ENCODE data around the gene FNIP1. TPM values are rescaled to one million over a fixed set of nuclear protein-coding genes. Genes with fewer than 3 reads are reported as not detected.

The FNIP1 gene
- total RNA-seq, 4 donors from 2014 or later = 40.7 to 75.0 (median 62.8) TPM

DNA sequence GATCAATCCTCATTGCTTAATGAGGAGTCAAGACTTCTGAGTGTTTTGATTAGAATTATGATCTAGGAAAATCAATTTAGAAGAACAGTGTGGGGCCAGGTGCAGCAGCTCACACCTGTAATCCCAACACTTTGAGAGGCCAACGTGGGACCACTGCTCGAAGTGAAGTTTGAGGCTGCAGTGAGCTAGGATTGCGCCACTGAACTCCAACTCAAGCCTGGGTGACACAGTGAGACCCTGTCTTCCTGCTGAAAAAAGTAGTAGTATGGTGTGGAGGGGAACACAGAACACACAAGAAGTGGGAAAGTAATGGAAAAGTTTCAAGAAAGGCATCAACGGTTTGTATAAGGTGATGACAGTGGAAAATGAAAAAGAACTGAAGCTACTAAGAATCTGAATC, 9.1 kb downstream of the FNIP1 start:
- H3K4me3 ChIP-seq = no peak overlapping the region
- TF ChIP-seq EP300 (IDR thresholded peaks at IDR 0.05) (no peak), POLR2A (IDR thresholded peaks at IDR 0.05) (no peak), POLR2AphosphoS5 (IDR thresholded peaks at IDR 0.05) (no peak)
- TF ChIP-seq, protein P1, sequence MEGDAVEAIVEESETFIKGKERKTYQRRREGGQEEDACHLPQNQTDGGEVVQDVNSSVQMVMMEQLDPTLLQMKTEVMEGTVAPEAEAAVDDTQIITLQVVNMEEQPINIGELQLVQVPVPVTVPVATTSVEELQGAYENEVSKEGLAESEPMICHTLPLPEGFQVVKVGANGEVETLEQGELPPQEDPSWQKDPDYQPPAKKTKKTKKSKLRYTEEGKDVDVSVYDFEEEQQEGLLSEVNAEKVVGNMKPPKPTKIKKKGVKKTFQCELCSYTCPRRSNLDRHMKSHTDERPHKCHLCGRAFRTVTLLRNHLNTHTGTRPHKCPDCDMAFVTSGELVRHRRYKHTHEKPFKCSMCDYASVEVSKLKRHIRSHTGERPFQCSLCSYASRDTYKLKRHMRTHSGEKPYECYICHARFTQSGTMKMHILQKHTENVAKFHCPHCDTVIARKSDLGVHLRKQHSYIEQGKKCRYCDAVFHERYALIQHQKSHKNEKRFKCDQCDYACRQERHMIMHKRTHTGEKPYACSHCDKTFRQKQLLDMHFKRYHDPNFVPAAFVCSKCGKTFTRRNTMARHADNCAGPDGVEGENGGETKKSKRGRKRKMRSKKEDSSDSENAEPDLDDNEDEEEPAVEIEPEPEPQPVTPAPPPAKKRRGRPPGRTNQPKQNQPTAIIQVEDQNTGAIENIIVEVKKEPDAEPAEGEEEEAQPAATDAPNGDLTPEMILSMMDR (IDR thresholded peaks at IDR 0.05) = no peak
- H3K9me3 ChIP-seq = no peaks in the 10 kb centered on the region
- ATAC-seq = no peak
- H3K4me1 ChIP-seq = peaks cover 0 to 74% (median 0%) of the 10 kb centered on the region in 3 donors
- no peaks in the 10 kb centered on the region for H3K36me3 ChIP-seq
- H3K27ac ChIP-seq = no peak overlapping the region
- WGBS, 2 donors (ENCODE audit: low coverage in 1 of 2) = 42 to 72% methylated on average over 1 to 4 of the region's 4 CpGs
- H3K27me3 ChIP-seq = no peaks in the 10 kb centered on the region

DNA sequence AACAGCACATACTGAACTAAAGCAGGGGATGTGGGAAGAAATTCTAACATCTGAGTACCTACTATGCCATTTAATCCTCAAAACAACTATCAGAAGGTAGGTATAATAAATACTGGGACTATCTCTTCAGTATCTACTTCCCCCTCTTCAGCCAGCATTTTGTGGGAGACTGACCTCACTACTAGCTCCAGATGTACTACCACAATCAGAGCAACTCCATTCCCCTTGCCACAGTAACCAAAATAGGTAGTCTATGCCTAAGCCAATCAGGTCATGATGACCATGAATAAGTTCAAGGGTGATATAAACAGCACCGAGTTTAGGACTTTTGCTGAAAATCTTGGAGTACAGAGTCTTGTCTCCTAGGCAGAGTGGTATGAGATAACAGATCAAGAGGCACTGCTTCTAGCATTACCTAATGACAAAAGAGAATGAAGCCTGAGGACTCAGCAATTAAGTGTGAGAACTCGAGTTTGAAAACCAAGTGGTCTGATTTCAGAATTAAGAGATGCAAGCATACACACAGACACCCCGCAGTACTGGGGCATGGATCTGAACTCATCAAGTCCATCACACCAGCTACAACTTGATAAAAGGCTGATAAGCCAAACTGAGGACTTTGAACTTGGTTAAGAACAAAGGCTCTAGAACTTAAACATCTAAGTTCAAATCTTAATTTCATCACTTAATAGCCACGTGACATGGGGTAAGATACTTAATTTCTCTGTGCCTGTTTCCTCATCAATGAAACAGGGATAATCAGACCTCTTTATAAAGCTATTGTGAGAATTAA, 9.7 kb downstream of the FNIP1 start:
- 61 to 80% methylated on average over 2 to 4 of the region's 4 CpGs for WGBS, 2 donors (ENCODE audit: low coverage in 1 of 2)
- no peak overlapping the region for H3K27ac ChIP-seq
- H3K27me3 ChIP-seq = no peaks in the 10 kb centered on the region
- no peak overlapping the region for H3K4me3 ChIP-seq
- no peaks in the 10 kb centered on the region for H3K9me3 ChIP-seq
- no peak for TF ChIP-seq POLR2A (IDR thresholded peaks at IDR 0.05)
- TF ChIP-seq POLR2AphosphoS5 (IDR thresholded peaks at IDR 0.05) = no peak
- TF ChIP-seq EP300 (IDR thresholded peaks at IDR 0.05) = no peak
- TF ChIP-seq, protein P1 (IDR thresholded peaks at IDR 0.05) = no peak
- peaks cover 0 to 72% (median 0%) of the 10 kb centered on the region in 3 donors for H3K4me1 ChIP-seq
- H3K36me3 ChIP-seq = peaks cover 0 to 4% of the 10 kb centered on the region in 2 donors
- no peak for ATAC-seq

DNA sequence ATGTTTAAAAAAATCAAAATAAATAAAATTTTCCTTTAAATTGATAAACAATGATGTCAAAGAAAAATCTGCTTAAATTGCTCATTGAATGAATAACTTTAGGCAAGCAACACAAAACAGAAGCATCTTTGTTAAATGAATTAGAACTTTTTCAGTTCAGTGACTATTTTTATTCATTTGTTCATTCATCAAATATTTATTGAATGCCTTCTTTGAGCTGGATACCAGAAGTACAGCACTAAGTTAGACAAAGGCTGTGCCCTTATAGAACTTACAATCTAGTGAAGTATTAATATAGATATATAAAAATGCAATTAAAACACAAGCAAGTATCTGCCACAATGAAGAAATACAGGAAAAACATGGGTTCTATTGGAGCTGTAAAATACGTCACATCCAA, 10.8 kb downstream of the FNIP1 start:
- ATAC-seq = no peak
- Histone ChIP-seq H3K4me1 (peaks cover 0 to 64% (median 0%) of the 10 kb centered on the region in 3 donors), H3K27me3 (no peaks in the 10 kb centered on the region), H3K9me3 (no peaks in the 10 kb centered on the region), H3K4me3 (no peak overlapping the region), H3K27ac (no peak overlapping the region), H3K36me3 (peaks cover 0 to 6% of the 10 kb centered on the region in 2 donors)
- TF ChIP-seq POLR2A (IDR thresholded peaks at IDR 0.05) (no peak), EP300 (IDR thresholded peaks at IDR 0.05) (no peak), POLR2AphosphoS5 (IDR thresholded peaks at IDR 0.05) (no peak)
- TF ChIP-seq, protein P1 (IDR thresholded peaks at IDR 0.05) = no peak
- 69 to 100% methylated on average over 1 of the region's 1 CpG for WGBS, 2 donors (ENCODE audit: low coverage in 1 of 2)

DNA sequence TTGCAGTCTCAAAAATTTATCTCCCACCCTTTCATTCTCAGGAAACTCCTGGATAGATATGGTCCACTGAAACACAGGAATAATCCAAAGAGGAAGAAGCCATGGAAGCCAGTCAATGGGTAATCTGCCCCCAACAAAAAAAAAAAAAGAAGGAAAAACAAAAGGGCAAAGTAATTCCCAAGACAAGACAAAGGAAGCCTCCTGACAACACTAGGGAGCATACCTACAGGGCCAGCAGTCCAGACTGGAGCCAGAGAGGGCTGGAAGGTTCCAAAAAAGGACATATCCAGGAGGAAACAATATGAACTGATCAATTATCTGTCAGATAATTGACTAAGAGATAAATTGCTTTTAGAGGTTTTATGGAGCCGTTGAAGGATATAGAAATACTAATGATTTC, 12.9 kb downstream of the FNIP1 start:
- no peak for ATAC-seq
- Histone ChIP-seq H3K36me3 (peaks cover 0 to 6% of the 10 kb centered on the region in 2 donors), H3K27me3 (no peaks in the 10 kb centered on the region), H3K4me3 (no peak overlapping the region), H3K4me1 (peaks cover 0 to 46% (median 0%) of the 10 kb centered on the region in 3 donors), H3K27ac (no peak overlapping the region), H3K9me3 (no peaks in the 10 kb centered on the region)
- no peak for TF ChIP-seq POLR2AphosphoS5 (IDR thresholded peaks at IDR 0.05)
- WGBS, 2 donors (ENCODE audit: low coverage in 1 of 2) = 100% methylated on average over 1 of the region's 1 CpG; no CpG with 5 or more reads in 1 of the 2 donors

DNA sequence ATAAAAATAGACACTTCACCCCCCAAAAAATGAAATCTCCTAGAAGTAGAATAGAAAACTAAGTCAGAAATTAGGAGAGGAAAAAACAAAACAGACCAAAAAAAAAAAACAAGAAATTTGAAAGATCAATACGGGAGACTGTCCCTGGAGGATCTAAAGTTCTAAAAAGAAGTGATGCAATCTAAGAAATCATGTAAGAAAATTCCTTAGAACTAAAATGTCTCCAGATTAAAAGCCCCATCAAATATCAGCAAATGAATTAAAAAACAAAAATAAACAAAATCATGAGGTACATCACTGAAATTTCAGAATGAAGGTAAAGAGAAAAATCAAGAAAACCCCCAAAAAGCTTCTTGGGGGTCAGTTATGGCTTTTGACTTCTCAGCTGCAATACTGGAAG, 13.5 kb downstream of the FNIP1 start:
- H3K4me3 ChIP-seq = no peak overlapping the region
- H3K4me1 ChIP-seq = peaks cover 0 to 44% (median 0%) of the 10 kb centered on the region in 3 donors
- H3K27me3 ChIP-seq = no peaks in the 10 kb centered on the region
- H3K9me3 ChIP-seq = no peaks in the 10 kb centered on the region
- peaks cover 0 to 6% of the 10 kb centered on the region in 2 donors for H3K36me3 ChIP-seq
- ATAC-seq = no peak
- H3K27ac ChIP-seq = no peak overlapping the region
- no peak for TF ChIP-seq EP300 (IDR thresholded peaks at IDR 0.05)
- TF ChIP-seq, protein P1 (IDR thresholded peaks at IDR 0.05) = no peak
- no peak for TF ChIP-seq POLR2AphosphoS5 (IDR thresholded peaks at IDR 0.05)
- no peak for TF ChIP-seq POLR2A (IDR thresholded peaks at IDR 0.05)
- WGBS, 2 donors (ENCODE audit: low coverage in 1 of 2) = 43 to 63% methylated on average over 1 of the region's 1 CpG
